ENCODE data around the gene TLK1. TPM values are rescaled to one million over a fixed set of nuclear protein-coding genes. Genes with fewer than 3 reads are reported as not detected.

Gene TLK1
- total and polyA plus RNA-seq, 2 donors (not counting 3 experiments of a cell fraction or from before 2014, with no cell fraction given): 5.8 to 62.7 TPM

DNA sequence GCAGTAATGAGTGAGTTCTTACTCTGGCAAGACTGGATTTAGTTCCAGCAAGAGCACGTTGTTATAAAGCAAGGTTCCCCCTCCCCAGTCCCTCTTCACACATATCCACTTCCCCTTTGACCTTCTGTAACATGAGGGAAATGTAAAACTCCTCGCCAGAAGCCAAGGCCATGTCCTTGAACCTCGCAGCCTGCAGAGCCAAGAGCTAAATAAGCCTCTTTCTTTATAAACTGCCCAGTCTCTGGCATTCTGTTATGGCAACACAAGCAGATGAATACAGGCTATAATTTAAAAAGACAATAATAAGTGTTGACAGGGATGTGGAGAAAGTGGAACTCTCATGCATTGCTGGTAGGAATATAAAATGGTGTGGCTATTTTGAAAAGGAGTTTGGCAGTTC lies 60.3 kb downstream of the TLK1 start:
- DNase-seq (ENCODE audit: low read depth, low spot score): no peak
- POLR2A ChIA-PET: no interaction called here
- no peaks in the 10 kb centered on the region for H3K36me3 ChIP-seq (ENCODE audit: control insufficient read depth in 2 of 2, extremely low read depth in 1 of 2, insufficient read depth in 2 of 2, low read length in 2 of 2)

More for the DNA sequence above, 60.3 kb downstream of the TLK1 start:
- BruUV-seq (replicated peaks): no TSS peak
- Histone ChIP-seq H3K9me1 (replicated peaks; ENCODE audit: control insufficient read depth, extremely low read depth, insufficient read depth, low read length) (no peaks in the 10 kb centered on the region), H2AFZ (ENCODE audit: low read depth, low read length) (no peak overlapping the region), H3K9ac (replicated peaks; ENCODE audit: extremely low read depth, insufficient read depth, low read length) (no peak overlapping the region), H4K20me1 (replicated peaks; ENCODE audit: control insufficient read depth, extremely low read depth, insufficient read depth, low read length) (peaks cover 8% of the 10 kb centered on the region), H3K4me3 (replicated peaks in 1 of 3; ENCODE audit: insufficient read depth in 1 of 3, low read depth in 1 of 3, low read length in 3 of 3) (no peak overlapping the region), H3K4me2 (ENCODE audit: insufficient read depth, low read length) (no peak overlapping the region), H3K27me3 (ENCODE audit: control insufficient read depth in 2 of 2, insufficient read depth in 2 of 2, low read length in 2 of 2) (no peaks in the 10 kb centered on the region), H3K4me1 (ENCODE audit: control insufficient read depth, extremely low read depth, insufficient read depth, low read length) (no peaks in the 10 kb centered on the region), H3K9me3 (replicated peaks; ENCODE audit: control insufficient read depth, insufficient read depth, low read length) (no peaks in the 10 kb centered on the region), H3K79me2 (ENCODE audit: control insufficient read depth, insufficient read depth, low read length) (peaks cover 75% of the 10 kb centered on the region), H3K27ac (ENCODE audit: insufficient read depth, low read depth, low read length) (no peak overlapping the region)
- CTCF ChIA-PET: no interaction called here
- intact Hi-C loops (cut with micrococcal nuclease) (no loop called here), dilution Hi-C loops (cut with MboI; ENCODE audit: extremely low pct_ligation_motif_present, low sequenced_read_pairs) (no loop called here)
- TF ChIP-seq FOS (IDR thresholded peaks at IDR 0.05; ENCODE audit: borderline replicate concordance, insufficient read depth, low read length): no peak
- no peak for TF ChIP-seq POLR2AphosphoS5 (IDR thresholded peaks at IDR 0.05; ENCODE audit: insufficient read depth, low read depth, low read length)
- no peak for TF ChIP-seq MYC (IDR thresholded peaks at IDR 0.05; ENCODE audit: low read depth, low read length)
- no peak for TF ChIP-seq MAX (IDR thresholded peaks at IDR 0.05; ENCODE audit: insufficient read depth, insufficient read length)
- TF ChIP-seq, protein P1, sequence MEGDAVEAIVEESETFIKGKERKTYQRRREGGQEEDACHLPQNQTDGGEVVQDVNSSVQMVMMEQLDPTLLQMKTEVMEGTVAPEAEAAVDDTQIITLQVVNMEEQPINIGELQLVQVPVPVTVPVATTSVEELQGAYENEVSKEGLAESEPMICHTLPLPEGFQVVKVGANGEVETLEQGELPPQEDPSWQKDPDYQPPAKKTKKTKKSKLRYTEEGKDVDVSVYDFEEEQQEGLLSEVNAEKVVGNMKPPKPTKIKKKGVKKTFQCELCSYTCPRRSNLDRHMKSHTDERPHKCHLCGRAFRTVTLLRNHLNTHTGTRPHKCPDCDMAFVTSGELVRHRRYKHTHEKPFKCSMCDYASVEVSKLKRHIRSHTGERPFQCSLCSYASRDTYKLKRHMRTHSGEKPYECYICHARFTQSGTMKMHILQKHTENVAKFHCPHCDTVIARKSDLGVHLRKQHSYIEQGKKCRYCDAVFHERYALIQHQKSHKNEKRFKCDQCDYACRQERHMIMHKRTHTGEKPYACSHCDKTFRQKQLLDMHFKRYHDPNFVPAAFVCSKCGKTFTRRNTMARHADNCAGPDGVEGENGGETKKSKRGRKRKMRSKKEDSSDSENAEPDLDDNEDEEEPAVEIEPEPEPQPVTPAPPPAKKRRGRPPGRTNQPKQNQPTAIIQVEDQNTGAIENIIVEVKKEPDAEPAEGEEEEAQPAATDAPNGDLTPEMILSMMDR (IDR thresholded peaks at IDR 0.05; ENCODE audit: extremely low read depth in 1 of 2, insufficient read depth in 1 of 2, low read depth in 1 of 2, low read length in 2 of 2): no peak
- no peak for TF ChIP-seq JUN (IDR thresholded peaks at IDR 0.05; ENCODE audit: borderline replicate concordance, insufficient read depth, insufficient read length, low read depth)
- no peak for TF ChIP-seq POLR2A (IDR thresholded peaks at IDR 0.05; ENCODE audit: low read depth, low read length)
- no peak for TF ChIP-seq GATA2 (IDR thresholded peaks at IDR 0.05; ENCODE audit: insufficient read depth, insufficient read length, low read depth, low read length)
- TF ChIP-seq EZH2 (IDR thresholded peaks at IDR 0.05; ENCODE audit: borderline replicate concordance, low read depth, low read length, severe bottlenecking): no peak
- FAIRE-seq: no peak

Measured in endothelial cell of umbilical vein (primary cell).